ENCODE measurements around the gene MS4A14.

- TF ChIP-seq JUND (IDR thresholded peaks at IDR 0.05) = no peak
- TF ChIP-seq CTCF (IDR thresholded peaks at IDR 0.05; ENCODE audit: low read depth, low read length, missing input control) = no peak
- TF ChIP-seq GABPA (IDR thresholded peaks at IDR 0.05 in 1 of 2, conservative IDR thresholded peaks at IDR 0.05 in 1 of 2) = no peak
These were observed 61.3 kb downstream of the MS4A14 start for GRCh38 chr11:60457576-60457975.

All from liver (tissue), 3 donors.